Uterus (tissue), 4 donors: ENCODE data around the gene GPT2. TPM values are rescaled to one million over a fixed set of nuclear protein-coding genes. Genes with fewer than 3 reads are reported as not detected.

ENCODE experiments used
- DNase-seq, 2 donors: peaks; one replicate each; pipeline ENCODE4 v3.0.0-alpha.2; 2019 to 2020
- H3K27ac ChIP-seq, 2 donors: fragments of 200-600 bp; sonication (generic); 1 replicate in 1 of 2; 2 replicates in 1 of 2; pipeline ENCODE4 v1.5.1; 2016 to 2018
- H3K27me3 ChIP-seq, 2 donors: fragments of 200-600 bp; sonication (generic); one replicate each; pipeline ENCODE4 v1.5.1; 2018 to 2019; ENCODE audit warnings: control low read depth in 1 of 2
- H3K36me3 ChIP-seq, 2 donors: fragments of 200-600 bp; sonication (generic); one replicate each; pipeline ENCODE4 v1.5.1; 2019; ENCODE audit warnings: control low read depth in 1 of 2
- H3K4me1 ChIP-seq, 2 donors: fragments of 200-600 bp; sonication (generic); one replicate each; pipeline ENCODE4 v1.5.1; 2018 to 2019; ENCODE audit warnings: control low read depth in 1 of 2
- H3K4me3 ChIP-seq, 2 donors: fragments of 200-600 bp; sonication (generic); 1 replicate in 1 of 2; 2 replicates in 1 of 2; pipeline ENCODE4 v1.5.1; 2018 to 2019; ENCODE audit warnings: mild to moderate bottlenecking in 1 of 2
- H3K9me3 ChIP-seq, 2 donors: fragments of 200-600 bp; sonication (generic); one replicate each; pipeline ENCODE4 v1.5.1; 2019; ENCODE audit warnings: control low read depth in 1 of 2
- CTCF ChIP-seq, 4 experiments: fragments of 200-600 bp in 2 of 4; fragments of 450-650 bp in 2 of 4; sonication (generic) in 2 of 4; IDR thresholded peaks; one replicate each; pipeline ENCODE4 v1.5.1; 2016 to 2019; ENCODE audit warnings: antibody characterized with exemption in 4 of 4, mild to moderate bottlenecking in 2 of 4, moderate library complexity in 1 of 4
- POLR2A ChIP-seq, 2 donors: fragments of 450-650 bp; IDR thresholded peaks; one replicate each; pipeline ENCODE4 v1.6.1; 2016; ENCODE audit warnings: antibody characterized with exemption in 2 of 2, mild to moderate bottlenecking in 1 of 2, moderate library complexity in 1 of 2
- intact Hi-C: fragments of 100-400 bp; cut with DNase I; formaldehyde crosslinking; loops from one replicate; pipeline ENCODE4 v1.15.1; 2023; ENCODE audit warnings: low total_unique reads
- total RNA-seq, 4 donors: library from RNA; depleted of rRNA in 3 of 4; stranded (reverse); fragments of >200 nt in 3 of 4; gene quantifications; one replicate each; pipeline versions ENCODE4 v1.1.0 to v1.2.4, GENCODE V29; 2014 to 2023
- donor health status: DM: yes; HTN: yes; CAD: no.

Gene GPT2
- total RNA-seq, 4 donors from 2014 or later, result 1.5 to 11.0 (median 4.4) TPM; not detected in 1

GRCh38 chr16:46850619-46851555, 33.3 kb upstream of the GPT2 start:
- intact Hi-C loops, result loop anchor here (5.0 kb wide), 1 partner anchor 56 kb away; no protein-coding TSS in a partner anchor
- TF ChIP-seq POLR2A (IDR thresholded peaks at IDR 0.05), result no peak
- TF ChIP-seq CTCF (IDR thresholded peaks at IDR 0.05), result no peak
- DNase-seq, result no peak
- Histone ChIP-seq H3K36me3 (no peaks in the 10 kb centered on the region), H3K4me3 (no peak overlapping the region), H3K27ac (no peak overlapping the region), H3K9me3 (no peaks in the 10 kb centered on the region), H3K27me3 (no peaks in the 10 kb centered on the region), H3K4me1 (no peaks in the 10 kb centered on the region)

GRCh38 chr16:46852130-46852529, 32.0 kb upstream of the GPT2 start:
- no peaks in the 10 kb centered on the region for H3K36me3 ChIP-seq
- no peak overlapping the region for H3K4me3 ChIP-seq
- no peaks in the 10 kb centered on the region for H3K27me3 ChIP-seq
- H3K9me3 ChIP-seq, result no peaks in the 10 kb centered on the region
- no peak for DNase-seq
- TF ChIP-seq POLR2A (IDR thresholded peaks at IDR 0.05), result no peak
- no peak for TF ChIP-seq CTCF (IDR thresholded peaks at IDR 0.05)
- intact Hi-C loops, result loop anchor here (5.0 kb wide), 1 partner anchor 55 kb away; no protein-coding TSS in a partner anchor
- no peak overlapping the region for H3K27ac ChIP-seq
- H3K4me1 ChIP-seq, result no peaks in the 10 kb centered on the region

GRCh38 chr16:46853713-46854443, 30.3 kb upstream of the GPT2 start:
- no peaks in the 10 kb centered on the region for H3K36me3 ChIP-seq
- no peaks in the 10 kb centered on the region for H3K4me1 ChIP-seq
- TF ChIP-seq POLR2A (IDR thresholded peaks at IDR 0.05) (no peak), CTCF (IDR thresholded peaks at IDR 0.05) (peak; percentile 67 to 80 (median 74))
- H3K27ac ChIP-seq, result no peak overlapping the region
- peak; percentile 60 to 70 for DNase-seq
- no peaks in the 10 kb centered on the region for H3K9me3 ChIP-seq
- no peak overlapping the region for H3K4me3 ChIP-seq
- intact Hi-C loops, result loop anchor here (5.0 kb wide), 1 partner anchor 53 kb away; no protein-coding TSS in a partner anchor
- no peaks in the 10 kb centered on the region for H3K27me3 ChIP-seq

GRCh38 chr16:46854846-46855245, 29.3 kb upstream of the GPT2 start:
- TF ChIP-seq POLR2A (IDR thresholded peaks at IDR 0.05) (no peak), CTCF (IDR thresholded peaks at IDR 0.05) (no peak)
- H3K9me3 ChIP-seq, result no peaks in the 10 kb centered on the region
- intact Hi-C loops, result loop anchor here (5.0 kb wide), 1 partner anchor 52 kb away; no protein-coding TSS in a partner anchor
- H3K27me3 ChIP-seq, result no peaks in the 10 kb centered on the region
- no peaks in the 10 kb centered on the region for H3K4me1 ChIP-seq
- H3K36me3 ChIP-seq, result no peaks in the 10 kb centered on the region
- no peak for DNase-seq
- no peak overlapping the region for H3K27ac ChIP-seq
- no peak overlapping the region for H3K4me3 ChIP-seq
